Adipocyte (in vitro differentiated cells): ENCODE results near the gene ASPSCR1.

Source experiments
- DNase-seq: peaks from one replicate; pipeline ENCODE4 v3.0.0-alpha.2; 2015; ENCODE audit warnings: low read depth
- H3K27me3 ChIP-seq: replicated peaks from 2 replicates; pipeline ENCODE4 v1.7.0; 2013; ENCODE audit warnings: mild to moderate bottlenecking, low read length, moderate library complexity; ENCODE audit not compliant: control insufficient read depth, insufficient read depth
- H3K36me3 ChIP-seq: 2 replicates; pipeline ENCODE4 v1.7.0; 2013; ENCODE audit warnings: low read length, mild to moderate bottlenecking, moderate library complexity; ENCODE audit not compliant: control insufficient read depth, insufficient read depth, severe bottlenecking
- H3K4me1 ChIP-seq: 2 replicates; pipeline ENCODE4 v1.7.0; 2013; ENCODE audit warnings: mild to moderate bottlenecking, low read length, moderate library complexity; ENCODE audit not compliant: control insufficient read depth, insufficient read depth
- H3K4me3 ChIP-seq: 2 replicates; pipeline ENCODE4 v1.7.0; 2013; ENCODE audit warnings: mild to moderate bottlenecking, low read length, moderate library complexity
- H3K9ac ChIP-seq: 2 replicates; pipeline ENCODE4 v1.7.0; 2013; ENCODE audit warnings: mild to moderate bottlenecking, low read length, moderate library complexity
- H3K9me3 ChIP-seq: 2 replicates; pipeline ENCODE4 v1.7.0; 2013; ENCODE audit warnings: mild to moderate bottlenecking, low read length, moderate library complexity; ENCODE audit not compliant: control insufficient read depth

ASPSCR1 gene

DNA sequence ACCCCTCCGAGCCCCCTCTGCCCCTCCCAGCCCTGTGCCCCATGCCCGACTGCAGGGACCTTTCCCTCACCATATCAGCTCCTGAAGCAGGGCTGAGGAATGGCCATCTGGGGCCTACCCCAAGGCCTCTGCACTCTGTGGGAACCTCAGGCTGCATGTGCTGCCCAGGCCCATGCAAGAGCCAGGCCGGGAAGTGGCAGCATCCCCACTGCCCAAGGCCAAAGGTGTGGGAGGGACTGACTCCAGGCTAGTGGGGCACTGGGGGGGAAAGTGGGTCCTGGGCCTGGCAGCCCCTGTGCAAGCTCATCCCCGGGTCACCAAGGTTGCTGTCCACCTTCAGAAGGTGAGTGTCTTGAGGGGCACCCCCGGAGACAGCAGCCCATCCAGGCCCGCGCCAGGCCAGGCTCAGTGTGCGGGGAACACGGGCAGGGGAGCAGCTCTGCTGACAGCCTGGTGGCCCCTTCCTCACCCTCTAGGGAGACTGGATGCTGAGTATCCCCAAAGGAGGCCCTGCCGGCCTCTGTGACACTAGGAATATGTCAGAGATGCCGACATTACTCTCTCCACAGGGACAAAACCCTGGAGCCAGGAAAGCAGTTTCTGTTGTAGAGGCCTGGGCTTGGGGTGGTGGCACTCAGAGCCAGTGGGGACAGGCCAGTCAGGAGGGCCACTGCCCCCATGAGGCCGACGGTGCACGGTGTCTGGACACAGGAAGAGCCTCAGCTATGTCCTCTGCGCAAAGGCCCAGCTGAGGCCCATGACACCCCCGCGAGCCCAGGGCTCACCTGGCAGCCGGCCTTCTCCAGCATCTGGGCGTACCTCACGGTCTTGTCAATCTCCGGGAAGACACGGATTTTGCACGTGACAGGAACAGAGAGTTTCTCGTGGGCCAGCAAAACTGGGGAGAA, 84.9 kb downstream of the ASPSCR1 start:
- no peaks in the 10 kb centered on the region for H3K27me3 ChIP-seq
- no peak for DNase-seq
- peaks cover 22% of the 10 kb centered on the region for H3K4me1 ChIP-seq
- peaks cover 60% of the 10 kb centered on the region for H3K36me3 ChIP-seq
- H3K9ac ChIP-seq = no peak overlapping the region
- H3K9me3 ChIP-seq = no peaks in the 10 kb centered on the region
- H3K4me3 ChIP-seq = no peak overlapping the region

DNA sequence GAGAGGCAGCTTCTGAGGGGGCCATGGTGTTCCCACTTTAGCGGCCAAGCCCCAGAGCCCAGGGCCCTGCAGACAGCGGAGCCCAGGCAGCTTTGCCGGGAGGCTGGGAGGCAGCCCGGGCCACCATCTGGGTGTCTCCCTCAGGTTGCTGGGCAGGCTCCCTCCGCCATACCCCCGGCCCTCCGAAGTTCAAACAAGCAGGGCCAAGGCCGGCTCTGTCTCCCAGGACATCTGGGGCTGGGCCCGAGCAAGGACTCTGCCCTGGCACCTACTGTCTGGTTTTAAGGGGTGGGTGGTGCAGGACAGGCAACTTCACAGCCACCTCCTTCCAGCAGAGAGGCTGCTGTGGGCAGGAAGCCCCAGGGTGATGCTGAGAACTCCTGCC, 85.5 kb downstream of the ASPSCR1 start:
- no peaks in the 10 kb centered on the region for H3K27me3 ChIP-seq
- H3K36me3 ChIP-seq = peaks cover 54% of the 10 kb centered on the region
- DNase-seq = no peak
- no peak overlapping the region for H3K4me3 ChIP-seq
- no peaks in the 10 kb centered on the region for H3K9me3 ChIP-seq
- no peak overlapping the region for H3K9ac ChIP-seq
- H3K4me1 ChIP-seq = peaks cover 22% of the 10 kb centered on the region

DNA sequence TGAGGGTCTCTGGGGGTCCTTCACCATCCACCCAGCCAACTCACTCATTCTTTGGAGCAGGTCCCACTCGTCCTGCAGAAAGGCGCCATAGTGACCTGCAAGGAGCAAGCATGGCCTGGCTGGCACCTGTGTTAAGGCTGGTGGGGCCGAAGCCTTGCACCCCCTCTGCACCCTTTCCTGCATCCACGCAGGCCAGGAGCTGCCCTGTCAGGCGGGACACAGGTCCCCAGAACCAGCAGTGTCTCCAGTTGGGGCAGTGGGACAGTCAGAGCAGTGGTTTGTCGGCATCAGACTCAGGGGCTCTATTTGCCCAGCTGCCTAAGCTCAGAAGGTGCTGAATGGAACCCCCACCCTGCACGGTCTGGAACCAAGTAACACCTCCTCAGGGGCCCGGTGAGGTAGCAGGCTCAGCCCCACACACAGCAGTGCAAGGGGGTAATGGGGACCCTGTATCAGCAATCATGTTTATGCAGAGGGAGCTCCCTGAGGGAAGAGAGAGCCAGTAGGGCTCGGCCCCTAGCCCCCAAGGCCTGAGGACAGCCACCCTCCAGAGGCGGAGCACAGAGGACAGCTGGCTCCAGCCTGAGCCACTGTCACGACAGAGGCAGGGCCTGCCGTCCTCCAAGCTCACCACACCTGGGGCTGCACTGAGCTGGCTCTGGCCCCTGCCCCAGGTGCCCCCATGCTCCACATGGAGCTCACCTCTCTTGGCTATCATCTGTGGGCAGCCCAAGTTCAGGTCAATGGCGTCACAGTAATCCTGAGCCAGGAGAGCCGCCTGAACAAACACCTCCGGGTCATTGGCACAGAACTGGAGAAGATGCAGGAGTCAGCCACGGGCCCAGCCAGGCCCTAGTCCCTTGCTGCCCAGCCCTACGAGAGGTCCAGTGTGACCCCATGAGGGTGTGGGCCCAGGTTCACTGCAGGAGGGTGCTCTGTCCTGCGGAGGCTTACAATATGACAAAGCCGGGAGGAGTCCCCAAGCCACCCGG, 86.3 kb downstream of the ASPSCR1 start:
- peaks cover 46% of the 10 kb centered on the region for H3K36me3 ChIP-seq
- H3K9me3 ChIP-seq = no peaks in the 10 kb centered on the region
- no peaks in the 10 kb centered on the region for H3K27me3 ChIP-seq
- peak overlapping the region; percentile 96 for H3K9ac ChIP-seq
- H3K4me3 ChIP-seq = peak overlapping the region; percentile 89
- peaks cover 22% of the 10 kb centered on the region for H3K4me1 ChIP-seq
- DNase-seq = no peak

DNA sequence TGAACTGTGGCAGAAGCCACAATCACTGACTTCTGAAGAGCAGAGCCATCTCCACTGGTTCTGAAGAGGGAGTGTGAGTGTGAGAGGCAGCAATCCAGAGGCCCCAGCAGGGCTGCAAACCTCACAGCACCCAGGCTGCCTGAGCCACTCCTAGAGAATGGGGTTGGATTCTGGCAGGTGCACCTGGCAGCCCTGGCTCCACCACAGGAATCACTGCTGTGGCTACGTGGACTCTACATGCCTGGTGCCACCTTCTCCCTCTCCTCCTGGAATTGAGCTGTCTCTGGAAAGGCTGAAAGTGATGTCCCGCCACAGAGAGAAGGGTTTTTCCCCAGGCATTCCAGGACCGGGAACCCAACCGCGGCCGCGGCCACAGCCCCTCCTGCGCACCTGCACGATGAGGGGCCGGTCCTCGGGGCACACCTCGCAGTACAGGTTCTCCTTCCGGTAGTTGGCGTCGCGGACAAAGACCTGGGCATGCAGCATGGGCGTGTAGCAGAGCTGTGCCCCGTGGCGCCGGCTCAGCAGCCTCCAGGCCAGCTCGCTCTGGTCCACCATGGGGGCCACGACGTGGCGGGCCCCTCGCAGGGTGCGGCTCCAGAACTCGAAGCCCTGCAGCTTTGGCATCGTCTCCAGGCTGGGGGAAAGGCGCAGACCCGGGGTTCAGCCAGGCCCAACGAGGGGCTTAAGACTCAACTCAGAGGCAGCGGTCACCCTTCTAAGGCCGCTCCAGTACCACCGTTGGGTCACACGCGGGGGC, 87.2 kb downstream of the ASPSCR1 start:
- Histone ChIP-seq H3K4me1 (peaks cover 22% of the 10 kb centered on the region), H3K9me3 (no peaks in the 10 kb centered on the region), H3K36me3 (peaks cover 38% of the 10 kb centered on the region), H3K27me3 (no peaks in the 10 kb centered on the region), H3K9ac (peak overlapping the region; percentile 96), H3K4me3 (peak overlapping the region; percentile 89)
- peak; percentile 4 for DNase-seq

DNA sequence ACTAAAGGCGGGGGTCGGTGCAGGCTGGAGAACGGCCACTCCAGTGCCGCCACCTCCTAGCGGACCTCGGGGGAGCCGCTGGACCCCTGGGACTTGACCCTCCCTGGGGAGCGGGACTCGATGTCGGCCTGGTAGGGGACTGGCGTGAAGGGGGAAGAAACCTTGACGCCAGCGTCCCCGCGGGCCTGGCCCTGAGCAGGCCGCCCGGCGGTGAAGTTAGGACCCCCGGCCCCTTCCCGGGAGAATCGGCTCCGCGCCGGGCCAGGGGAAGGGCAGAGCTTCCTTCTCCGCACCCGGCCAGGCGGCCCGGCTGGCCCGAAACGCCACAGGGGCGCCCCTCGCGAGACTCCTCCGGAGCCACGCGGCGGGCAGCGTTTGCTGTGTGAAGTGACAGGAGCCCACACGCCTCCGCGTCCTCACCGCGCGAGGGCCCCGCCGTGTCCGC, 87.8 kb downstream of the ASPSCR1 start:
- Histone ChIP-seq H3K9ac (peak overlapping the region; percentile 96), H3K4me3 (peak overlapping the region; percentile 89), H3K36me3 (peaks cover 32% of the 10 kb centered on the region), H3K27me3 (no peaks in the 10 kb centered on the region), H3K4me1 (peaks cover 22% of the 10 kb centered on the region), H3K9me3 (no peaks in the 10 kb centered on the region)
- DNase-seq = peak; percentile 69

DNA sequence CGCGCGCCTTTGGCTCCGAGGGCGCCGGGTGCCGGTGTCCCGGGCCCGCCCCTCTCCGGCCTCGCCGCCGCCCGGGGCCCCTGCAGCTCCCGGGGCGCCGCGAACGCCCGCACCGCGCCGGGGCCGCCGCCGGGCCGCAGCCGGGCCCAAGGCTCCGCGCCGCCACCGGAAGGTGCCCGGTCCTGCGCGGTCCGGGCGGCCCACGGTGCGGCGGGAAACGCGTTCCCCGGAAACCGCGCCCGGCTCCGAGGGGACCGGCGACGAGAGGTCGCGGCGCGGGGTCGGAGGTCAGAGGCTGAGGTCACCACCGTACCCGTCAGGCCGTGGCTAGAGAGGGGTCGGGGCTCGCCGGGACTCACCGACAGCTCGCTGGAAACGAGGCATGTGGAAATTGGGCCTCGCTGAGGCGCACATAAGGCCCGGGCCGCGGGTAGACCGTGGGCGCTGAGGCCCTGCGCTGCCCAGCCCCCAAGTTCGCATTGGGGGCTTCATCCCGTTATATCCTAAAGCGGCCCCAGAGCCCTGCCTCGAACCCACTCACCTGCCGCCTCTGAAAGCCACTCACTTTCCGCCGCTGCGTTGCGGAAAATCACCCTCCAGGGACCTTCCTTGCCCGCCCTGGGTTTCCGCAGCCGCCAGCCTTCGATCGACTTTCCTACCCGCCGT, 88.3 kb downstream of the ASPSCR1 start, which contains the start of gene DUS1L:
DUS1L (minus strand) TSS at position 167 of the 666 bp plus-strand sequence. CDS start 745 bp downstream, outside the sequence.
- H3K4me3 ChIP-seq = peak within 1 kb of the TSS; percentile 89
- H3K36me3 ChIP-seq = peaks cover 26% of the 10 kb centered on the region

More for the DNA sequence above, 88.3 kb downstream of the ASPSCR1 start, which contains the start of gene DUS1L:
- Histone ChIP-seq H3K4me1 (peaks cover 22% of the 10 kb centered on the region), H3K9ac (peak within 1 kb of the TSS; percentile 96), H3K27me3 (no peaks in the 10 kb centered on the region), H3K9me3 (no peaks in the 10 kb centered on the region)
- peak; percentile 75 for DNase-seq
